ENCODE results near the gene RAB26.

DNA sequence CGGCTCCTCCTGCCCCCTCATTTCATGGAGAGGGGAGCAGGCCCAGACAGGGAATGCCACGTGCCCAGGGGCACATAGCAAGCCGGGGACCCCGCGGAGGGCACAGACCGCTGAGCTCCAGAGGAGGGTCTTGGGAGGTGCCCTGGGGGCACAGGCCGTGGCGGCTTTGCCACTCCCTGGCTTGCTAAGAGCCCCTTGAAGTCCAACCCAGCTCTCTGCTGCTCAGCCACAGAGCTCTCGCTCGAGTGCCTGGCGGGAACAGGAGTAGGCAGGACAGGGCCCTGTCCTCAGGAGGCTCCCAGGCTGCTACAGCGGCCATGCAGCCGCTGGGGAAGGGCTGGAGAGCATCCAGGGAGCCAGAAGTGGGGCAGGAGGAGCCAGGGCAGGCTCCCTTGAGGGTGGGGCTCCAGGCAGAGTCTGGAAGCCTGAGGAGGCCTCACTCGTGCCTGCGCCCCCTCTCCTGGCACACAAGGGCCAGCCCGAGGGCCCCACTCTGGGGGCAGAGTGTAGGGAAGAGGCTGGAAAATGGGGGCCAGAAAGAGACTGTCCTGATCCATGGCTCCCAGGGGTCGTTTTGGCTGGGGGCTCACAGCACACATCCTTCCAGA, 4.4 kb upstream of the RAB26 start:
- TF ChIP-seq POLR2A (IDR thresholded peaks at IDR 0.05): no peak
- TF ChIP-seq, protein P1, sequence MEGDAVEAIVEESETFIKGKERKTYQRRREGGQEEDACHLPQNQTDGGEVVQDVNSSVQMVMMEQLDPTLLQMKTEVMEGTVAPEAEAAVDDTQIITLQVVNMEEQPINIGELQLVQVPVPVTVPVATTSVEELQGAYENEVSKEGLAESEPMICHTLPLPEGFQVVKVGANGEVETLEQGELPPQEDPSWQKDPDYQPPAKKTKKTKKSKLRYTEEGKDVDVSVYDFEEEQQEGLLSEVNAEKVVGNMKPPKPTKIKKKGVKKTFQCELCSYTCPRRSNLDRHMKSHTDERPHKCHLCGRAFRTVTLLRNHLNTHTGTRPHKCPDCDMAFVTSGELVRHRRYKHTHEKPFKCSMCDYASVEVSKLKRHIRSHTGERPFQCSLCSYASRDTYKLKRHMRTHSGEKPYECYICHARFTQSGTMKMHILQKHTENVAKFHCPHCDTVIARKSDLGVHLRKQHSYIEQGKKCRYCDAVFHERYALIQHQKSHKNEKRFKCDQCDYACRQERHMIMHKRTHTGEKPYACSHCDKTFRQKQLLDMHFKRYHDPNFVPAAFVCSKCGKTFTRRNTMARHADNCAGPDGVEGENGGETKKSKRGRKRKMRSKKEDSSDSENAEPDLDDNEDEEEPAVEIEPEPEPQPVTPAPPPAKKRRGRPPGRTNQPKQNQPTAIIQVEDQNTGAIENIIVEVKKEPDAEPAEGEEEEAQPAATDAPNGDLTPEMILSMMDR (IDR thresholded peaks at IDR 0.05): no peak
